PC-3 (cell line): Measurements from ENCODE around the gene PLPPR1.

Experiments used
- CTCF ChIP-seq: fragments of 300-600 bp; sonication (generic); conservative IDR thresholded peaks from 2 replicates; pipeline ENCODE4 v1.5.1; 2017; ENCODE audit warnings: antibody characterized with exemption, low read depth, mild to moderate bottlenecking, low read length
- EZH2 ChIP-seq: fragments of 300-600 bp; sonication (generic); IDR thresholded peaks from one replicate; pipeline ENCODE4 v1.6.1; 2017; ENCODE audit warnings: antibody characterized with exemption, mild to moderate bottlenecking, low read length; ENCODE audit not compliant: unreplicated experiment
- EZH2phosphoT487 ChIP-seq: fragments of 300-600 bp; sonication (generic); IDR thresholded peaks from 2 replicates; pipeline ENCODE4 v1.6.1; 2018; ENCODE audit warnings: mild to moderate bottlenecking, antibody characterized with exemption, low read length, borderline replicate concordance

- TF ChIP-seq CTCF (no peak), EZH2 (no peak), EZH2phosphoT487 (no peak)
These were observed 147.9 kb downstream of the PLPPR1 start for GRCh38 chr9:101176384-101176783.
